ENCODE results near the gene LTBP2.

DNA sequence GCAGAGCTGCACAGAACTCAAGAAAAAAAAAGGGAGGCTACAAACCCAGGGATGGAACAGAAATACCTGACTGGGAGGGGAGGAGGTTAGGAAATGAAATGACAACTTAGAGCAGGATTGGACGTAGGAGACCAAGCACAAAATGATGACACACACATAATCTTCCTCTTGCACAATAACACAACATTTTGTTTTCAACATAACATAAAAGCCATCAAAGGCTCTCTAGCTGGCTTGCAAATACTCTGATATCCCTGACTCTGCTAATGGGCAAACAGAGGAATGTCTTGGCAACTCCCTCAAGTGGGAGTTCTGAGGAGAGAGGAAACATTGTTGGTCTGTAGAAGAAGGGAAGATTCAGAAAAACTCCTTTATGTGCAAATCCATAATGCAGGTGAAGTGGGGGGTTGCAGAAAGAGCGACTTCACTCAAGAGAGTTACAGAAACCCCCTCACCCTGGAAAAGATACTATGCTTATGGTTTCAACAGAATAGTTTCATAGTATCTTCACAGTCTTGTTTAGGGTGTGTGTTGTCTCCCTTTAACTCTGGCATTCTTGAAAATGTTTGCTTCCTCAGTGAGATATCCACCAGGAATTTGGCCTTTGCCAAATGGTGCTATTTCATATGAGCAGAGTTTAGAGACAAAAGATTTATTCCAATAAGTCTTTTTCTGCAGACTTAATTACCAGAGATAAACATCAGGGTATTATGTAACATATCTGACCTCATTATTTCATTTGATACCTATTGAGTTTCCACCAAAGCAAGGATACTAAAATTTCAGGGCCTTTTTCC, 43.8 kb upstream of the LTBP2 start:
- TF ChIP-seq, protein P1, sequence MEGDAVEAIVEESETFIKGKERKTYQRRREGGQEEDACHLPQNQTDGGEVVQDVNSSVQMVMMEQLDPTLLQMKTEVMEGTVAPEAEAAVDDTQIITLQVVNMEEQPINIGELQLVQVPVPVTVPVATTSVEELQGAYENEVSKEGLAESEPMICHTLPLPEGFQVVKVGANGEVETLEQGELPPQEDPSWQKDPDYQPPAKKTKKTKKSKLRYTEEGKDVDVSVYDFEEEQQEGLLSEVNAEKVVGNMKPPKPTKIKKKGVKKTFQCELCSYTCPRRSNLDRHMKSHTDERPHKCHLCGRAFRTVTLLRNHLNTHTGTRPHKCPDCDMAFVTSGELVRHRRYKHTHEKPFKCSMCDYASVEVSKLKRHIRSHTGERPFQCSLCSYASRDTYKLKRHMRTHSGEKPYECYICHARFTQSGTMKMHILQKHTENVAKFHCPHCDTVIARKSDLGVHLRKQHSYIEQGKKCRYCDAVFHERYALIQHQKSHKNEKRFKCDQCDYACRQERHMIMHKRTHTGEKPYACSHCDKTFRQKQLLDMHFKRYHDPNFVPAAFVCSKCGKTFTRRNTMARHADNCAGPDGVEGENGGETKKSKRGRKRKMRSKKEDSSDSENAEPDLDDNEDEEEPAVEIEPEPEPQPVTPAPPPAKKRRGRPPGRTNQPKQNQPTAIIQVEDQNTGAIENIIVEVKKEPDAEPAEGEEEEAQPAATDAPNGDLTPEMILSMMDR (IDR thresholded peaks at IDR 0.05 in 4 of 5, conservative IDR thresholded peaks at IDR 0.05 in 1 of 5) = no peak
- no peak for TF ChIP-seq POLR2A (IDR thresholded peaks at IDR 0.05)
